IMR-90 (cell line): ENCODE measurements around the gene SEPTIN8. TPM values are rescaled to one million over a fixed set of nuclear protein-coding genes. Genes with fewer than 3 reads are reported as not detected.

Experiments
- ATAC-seq: fragments of 200-7000 bp; cut with Tn5 transposase; 2 replicates; pipeline ENCODE4 v1.9.1; 2020; ENCODE audit warnings: low read depth, mild to moderate bottlenecking, moderate library complexity
- BruUV-seq: library from RNA; stranded (reverse); fragments of 400-500 nt; replicated peaks from 2 replicates; lab custom pipeline; 2021; lab: Mats Ljungman, UMichigan
- CTCF ChIA-PET: fragments of 300-600 bp; formaldehyde crosslinking; extraction: SDS; loops from one replicate; lab custom pipeline; 2021; ENCODE audit warnings: antibody characterized with exemption; lab: Yijun Ruan, JAX
- POLR2A ChIA-PET: fragments of 300-600 bp; sonication (Branson Sonifier 250); formaldehyde crosslinking; loops from one replicate; lab custom pipeline; 2022; ENCODE audit warnings: antibody characterized with exemption; ENCODE audit not compliant: unreplicated experiment; lab: Charles Lee
- DNase-seq: peaks from one replicate; pipeline ENCODE4 v3.0.0; 2013
- H2AFZ ChIP-seq: replicated peaks from 2 replicates; pipeline ENCODE3; 2013; ENCODE audit warnings: low read length, mild to moderate bottlenecking; ENCODE audit not compliant: poor library complexity
- H2AK5ac ChIP-seq: 2 replicates; pipeline ENCODE4 v1.6.1; 2013; ENCODE audit warnings: low read depth, low read length, inconsistent platforms
- H2AK9ac ChIP-seq: replicated peaks from 2 replicates; pipeline ENCODE3; 2013; ENCODE audit warnings: mild to moderate bottlenecking, low read depth, low read length, moderate library complexity; ENCODE audit not compliant: poor library complexity
- H2BK120ac ChIP-seq: 2 replicates; pipeline ENCODE4 v1.6.1; 2013; ENCODE audit warnings: low read depth, low read length, inconsistent platforms
- H2BK15ac ChIP-seq: 3 replicates; pipeline ENCODE4 v1.6.1; 2013; ENCODE audit warnings: low read depth, low read length, inconsistent platforms
- H2BK20ac ChIP-seq: 2 replicates; pipeline ENCODE4 v1.6.1; 2013; ENCODE audit warnings: low read depth, mild to moderate bottlenecking, inconsistent platforms, low read length, moderate library complexity
- H2BK5ac ChIP-seq: 2 replicates; pipeline ENCODE4 v1.6.1; 2013; ENCODE audit warnings: mild to moderate bottlenecking, low read depth, low read length, inconsistent platforms; ENCODE audit not compliant: poor library complexity, severe bottlenecking
- H3K14ac ChIP-seq: replicated peaks from 2 replicates; pipeline ENCODE4 v1.6.1; 2013; ENCODE audit warnings: low read depth, low read length, inconsistent platforms
- H3K18ac ChIP-seq: 2 replicates; pipeline ENCODE4 v1.6.1; 2013; ENCODE audit warnings: low read depth, low read length, control low read depth
- H3K23ac ChIP-seq: 2 replicates; pipeline ENCODE4 v1.6.1; 2013; ENCODE audit warnings: low read depth, low read length, inconsistent platforms
- H3K27ac ChIP-seq: 2 replicates; pipeline ENCODE4 v1.5.1; 2013; ENCODE audit warnings: mild to moderate bottlenecking, control low read depth, low read length; ENCODE audit not compliant: insufficient read depth
- H3K27me3 ChIP-seq: 2 replicates; pipeline ENCODE4 v1.6.1; 2013; ENCODE audit warnings: low read length; ENCODE audit not compliant: control insufficient read depth, insufficient read depth
- H3K36me3 ChIP-seq: 2 replicates; pipeline ENCODE4 v1.6.1; 2013; ENCODE audit warnings: low read length, mixed read lengths; ENCODE audit not compliant: control insufficient read depth, insufficient read depth
- H3K4ac ChIP-seq: 2 replicates; pipeline ENCODE4 v1.6.1; 2013; ENCODE audit warnings: low read depth, low read length, inconsistent platforms
- H3K4me1 ChIP-seq: 2 replicates; pipeline ENCODE4 v1.6.1; 2013; ENCODE audit warnings: low read length, mixed read lengths; ENCODE audit not compliant: control insufficient read depth, insufficient read depth
- H3K4me2 ChIP-seq: 2 replicates; pipeline ENCODE4 v1.6.1; 2013; ENCODE audit warnings: low read depth, mild to moderate bottlenecking, control low read depth, low read length, moderate library complexity
- H3K4me3 ChIP-seq: 2 replicates; pipeline ENCODE4 v1.5.1; 2013; ENCODE audit warnings: low read depth, mild to moderate bottlenecking, control low read depth, low read length, moderate library complexity; ENCODE audit not compliant: insufficient read depth
- H3K56ac ChIP-seq: 2 replicates; pipeline ENCODE4 v1.6.1; 2013; ENCODE audit warnings: low read length, inconsistent platforms; ENCODE audit not compliant: insufficient read depth; ENCODE audit errors: extremely low read depth
- H3K79me1 ChIP-seq, 2 experiments: 2 replicates each; pipeline ENCODE4 v1.6.1; 2013; ENCODE audit warnings: low read length in 2 of 2, inconsistent platforms in 1 of 2, low read depth in 1 of 2
- H3K9ac ChIP-seq: 2 replicates; pipeline ENCODE4 v1.6.1; 2013; ENCODE audit warnings: low read depth, low read length, control low read depth
- H3K9me1 ChIP-seq: 2 replicates; pipeline ENCODE4 v1.6.1; 2013; ENCODE audit warnings: low read length, inconsistent platforms; ENCODE audit not compliant: insufficient read depth
- H3K9me3 ChIP-seq: 2 replicates; pipeline ENCODE4 v1.6.1; 2013; ENCODE audit warnings: low read length; ENCODE audit not compliant: control insufficient read depth, insufficient read depth
- H4K20me1 ChIP-seq: 2 replicates; pipeline ENCODE4 v1.6.1; 2013; ENCODE audit warnings: low read length, inconsistent platforms; ENCODE audit not compliant: insufficient read depth
- H4K5ac ChIP-seq: 2 replicates; pipeline ENCODE4 v1.6.1; 2013; ENCODE audit warnings: mild to moderate bottlenecking, low read depth, low read length, control low read depth
- H4K8ac ChIP-seq, 2 experiments: 2 replicates each; pipeline ENCODE4 v1.6.1; 2013; ENCODE audit warnings: low read depth in 2 of 2, low read length in 2 of 2, control low read depth in 1 of 2, inconsistent platforms in 1 of 2
- H4K91ac ChIP-seq: 2 replicates; pipeline ENCODE4 v1.6.1; 2013; ENCODE audit warnings: low read depth, low read length, inconsistent platforms; ENCODE audit not compliant: insufficient read depth
- ELK1 ChIP-seq: fragments of 150-350 bp; IDR thresholded peaks from 2 replicates; pipeline ENCODE4 v1.6.1; 2016; ENCODE audit warnings: low read depth, mild to moderate bottlenecking, low read length, moderate library complexity, borderline replicate concordance
- MAFK ChIP-seq: IDR thresholded peaks from 2 replicates; pipeline ENCODE4 v1.6.1; 2012; ENCODE audit warnings: low read depth, low read length, improper control_type of control experiment
- NFE2L2 ChIP-seq: fragments of 150-350 bp; IDR thresholded peaks from 2 replicates; pipeline ENCODE4 v1.6.1; 2016; ENCODE audit warnings: low read depth, mild to moderate bottlenecking, low read length
- POLR2A ChIP-seq: IDR thresholded peaks from 2 replicates; pipeline ENCODE4 v1.6.1; 2012; ENCODE audit warnings: mild to moderate bottlenecking, low read depth, low read length
- RAD21 ChIP-seq: IDR thresholded peaks from 2 replicates; pipeline ENCODE4 v1.6.1; 2012; ENCODE audit warnings: low read length, improper control_type of control experiment
- RFX5 ChIP-seq: IDR thresholded peaks from 2 replicates; pipeline ENCODE4 v1.8.0; 2012; ENCODE audit warnings: low read depth, mild to moderate bottlenecking, low read length, moderate library complexity
- WGBS, 2 experiments: methylation state at CpG; one replicate each; pipeline versions ENCODE4 v1.1.5 to v1.1.7; 2013; ENCODE audit warnings: missing lambda C conversion rate in 2 of 2; ENCODE audit not compliant: insufficient read length in 1 of 2; ENCODE audit errors: extremely low coverage in 2 of 2; 5-methylcytosine and 5-hydroxymethylcytosine counted together
- dilution Hi-C: fragments of 300-500 bp; cut with HindIII; formaldehyde crosslinking; loops from one replicate; pipeline ENCODE4 v1.14.3; 2018; ENCODE audit warnings: low sequenced_read_pairs; ENCODE audit not compliant: unreplicated experiment
- in situ Hi-C: fragments of 300-500 bp; cut with MboI; formaldehyde crosslinking; loops from 3 replicates; pipeline ENCODE4 v1.14.3; 2019; ENCODE audit warnings: low sequenced_read_pairs, inconsistent platforms, mixed read lengths
- intact Hi-C: fragments of 100-400 bp; cut with micrococcal nuclease; formaldehyde crosslinking; loops from 2 replicates; pipeline ENCODE4 v1.10.0; 2022
- polyA plus RNA-seq, 3 experiments: library from polyadenylated mRNA; depleted of rRNA; stranded (reverse); fragments of >200 nt; gene quantifications; 2 replicates each; pipeline ENCODE4 v1.2.3, GENCODE V29; 2012; ENCODE audit warnings: low replicate concordance in 1 of 3
- total RNA-seq: library from RNA; depleted of rRNA; stranded (reverse); fragments of >200 nt; gene quantifications from 2 replicates; pipeline ENCODE4 v1.2.3, GENCODE V29; 2012
- TF ChIP-seq, protein P1 (sequence below): conservative IDR thresholded peaks from 2 replicates; pipeline ENCODE4 v1.5.1; 2012; ENCODE audit warnings: mild to moderate bottlenecking, low read depth, low read length, improper control_type of control experiment

SEPTIN8 gene
- total and polyA plus RNA-seq, 2 of the 4 experiments (the other 2 are of a cell fraction) = 56.2 to 67.2 TPM

DNA sequence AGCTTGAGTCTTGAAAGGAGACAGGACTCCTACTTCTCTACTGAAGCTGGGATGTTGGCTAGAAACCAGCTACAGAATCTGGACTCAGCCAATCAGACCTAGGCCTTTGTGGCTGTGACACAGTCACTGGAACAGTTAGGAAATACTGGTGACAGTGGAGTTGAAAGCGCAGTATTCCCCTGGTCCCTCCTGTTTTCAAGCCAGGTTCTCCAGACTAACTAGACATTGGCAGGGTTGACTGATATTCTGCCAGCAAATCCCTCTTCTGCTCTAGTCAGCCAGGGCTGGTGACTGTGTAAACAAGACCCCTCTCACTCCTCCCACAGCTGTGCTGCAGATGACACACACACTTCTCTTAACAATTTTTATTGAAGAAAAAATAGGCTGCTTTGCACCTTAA lies 44.8 kb upstream of the SEPTIN8 start:
- POLR2A ChIA-PET = no interaction called here
- Histone ChIP-seq H3K79me1 (peaks cover 0 to 5% of the 10 kb centered on the region in 2 experiments; a peak in 1 of 4 replicates), H3K14ac (no peak overlapping the region), H3K4me1 (peaks cover 10% of the 10 kb centered on the region; the same call in 1 of the 2 replicates), H2BK120ac (0 out of 2 replicates have a peak overlapping the region, but pooled peaks have one; percentile 10), H3K9me3 (no peaks in the 10 kb centered on the region), H4K8ac (0 out of 4 replicates have a peak overlapping the region, but pooled peaks of 1 of the 2 experiments have one; percentile 1), H2AFZ (no peak overlapping the region), H3K4me3 (no peak overlapping the region), H3K18ac (0 out of 2 replicates have a peak overlapping the region, but pooled peaks have one; percentile 6), H3K9me1 (no peaks in the 10 kb centered on the region), H2BK5ac (no peak overlapping the region), H2BK20ac (no peak overlapping the region), H3K4me2 (no peak overlapping the region), H4K91ac (no peak overlapping the region), H4K5ac (no peak overlapping the region), H3K27me3 (no peaks in the 10 kb centered on the region), H2AK5ac (no peak overlapping the region; the same call in 1 of the 2 replicates), H2AK9ac (no peak overlapping the region), H4K20me1 (no peaks in the 10 kb centered on the region), H3K9ac (no peak overlapping the region), H3K23ac (no peak overlapping the region), H3K36me3 (peaks cover 6% of the 10 kb centered on the region; the same call in 1 of the 2 replicates), H3K4ac (no peak overlapping the region), H2BK15ac (no peak overlapping the region), H3K56ac (no peak overlapping the region), H3K27ac (no peak overlapping the region)
- peak; percentile 78 for ATAC-seq
- DNase-seq = peak; percentile 87
- in situ Hi-C loops = no loop called here
- BruUV-seq = no TSS peak
- TF ChIP-seq RFX5 (no peak), NFE2L2 (no peak), RAD21 (no peak), POLR2A (no peak), ELK1 (no peak), MAFK (no peak)
- TF ChIP-seq, protein P1, sequence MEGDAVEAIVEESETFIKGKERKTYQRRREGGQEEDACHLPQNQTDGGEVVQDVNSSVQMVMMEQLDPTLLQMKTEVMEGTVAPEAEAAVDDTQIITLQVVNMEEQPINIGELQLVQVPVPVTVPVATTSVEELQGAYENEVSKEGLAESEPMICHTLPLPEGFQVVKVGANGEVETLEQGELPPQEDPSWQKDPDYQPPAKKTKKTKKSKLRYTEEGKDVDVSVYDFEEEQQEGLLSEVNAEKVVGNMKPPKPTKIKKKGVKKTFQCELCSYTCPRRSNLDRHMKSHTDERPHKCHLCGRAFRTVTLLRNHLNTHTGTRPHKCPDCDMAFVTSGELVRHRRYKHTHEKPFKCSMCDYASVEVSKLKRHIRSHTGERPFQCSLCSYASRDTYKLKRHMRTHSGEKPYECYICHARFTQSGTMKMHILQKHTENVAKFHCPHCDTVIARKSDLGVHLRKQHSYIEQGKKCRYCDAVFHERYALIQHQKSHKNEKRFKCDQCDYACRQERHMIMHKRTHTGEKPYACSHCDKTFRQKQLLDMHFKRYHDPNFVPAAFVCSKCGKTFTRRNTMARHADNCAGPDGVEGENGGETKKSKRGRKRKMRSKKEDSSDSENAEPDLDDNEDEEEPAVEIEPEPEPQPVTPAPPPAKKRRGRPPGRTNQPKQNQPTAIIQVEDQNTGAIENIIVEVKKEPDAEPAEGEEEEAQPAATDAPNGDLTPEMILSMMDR = no peak
- intact Hi-C loops = loop anchor here (2.0 to 5.0 kb wide), 4 partner anchors 45 to 314 kb away; partner anchors contain the start of gene SEPTIN8
- dilution Hi-C loops = no loop called here
- 14% methylated on average over 1 of the region's 1 CpG; no CpG with 5 or more reads in 1 of the 2 experiments for WGBS, 2 experiments
- CTCF ChIA-PET = interaction anchor here (1.3 to 2.7 kb wide), 2 partner anchors 67 to 72 kb away, joined by 3 to 22 read pairs; no protein-coding TSS in a partner anchor
